MV-4-11 (cell line): ENCODE results near the gene ASB9.
"Not testable (repeated sequence)": the region's sequence is repeated elsewhere in the genome, so short reads cannot be mapped to it uniquely, and the experiment has no call there.

Experiments used
- DNase-seq: peaks from one replicate; lab custom pipeline; 2025; lab: John Stamatoyannopoulos, UW

The ASB9 gene

GRCh38 chrX:15241301-15241700 lies 28.6 kb downstream of the ASB9 start:
- DNase-seq = no peak

GRCh38 chrX:15240414-15240813 lies 29.5 kb downstream of the ASB9 start:
- no peak for DNase-seq

- no peak for DNase-seq
Observed at GRCh38 chrX:15236146-15236545, 33.7 kb downstream of the ASB9 start.

- no peak for DNase-seq
Observed at GRCh38 chrX:15235001-15235400, 34.9 kb downstream of the ASB9 start.

GRCh38 chrX:15233416-15234015 lies 36.4 kb downstream of the ASB9 start:
- DNase-seq = no peak

GRCh38 chrX:15224747-15225146 lies 45.1 kb downstream of the ASB9 start:
- no peak for DNase-seq

- no peak for DNase-seq
Observed at GRCh38 chrX:15221321-15221720, 48.6 kb downstream of the ASB9 start.

GRCh38 chrX:15217161-15217560 lies 52.7 kb downstream of the ASB9 start:
- DNase-seq = no peak

- no peak for DNase-seq
Observed at GRCh38 chrX:15216280-15216679, 53.6 kb downstream of the ASB9 start.

- no peak for DNase-seq
Observed at GRCh38 chrX:15215366-15215765, 54.5 kb downstream of the ASB9 start.

GRCh38 chrX:15214588-15214987 lies 55.3 kb downstream of the ASB9 start:
- no peak for DNase-seq

- DNase-seq = no peak
Observed at GRCh38 chrX:15209096-15209495, 60.8 kb downstream of the ASB9 start.

- no peak for DNase-seq
Observed at GRCh38 chrX:15207994-15208393, 61.9 kb downstream of the ASB9 start.

- DNase-seq = no peak
Observed at GRCh38 chrX:15207384-15207783, 62.5 kb downstream of the ASB9 start.

- no peak for DNase-seq
Observed at GRCh38 chrX:15206306-15206705, 63.6 kb downstream of the ASB9 start.

GRCh38 chrX:15204130-15204751 lies 65.6 kb downstream of the ASB9 start:
- DNase-seq = no peak

GRCh38 chrX:15203694-15204093 lies 66.2 kb downstream of the ASB9 start:
- DNase-seq = no peak

GRCh38 chrX:15202454-15203177 lies 67.3 kb downstream of the ASB9 start:
- DNase-seq = peak; percentile 2

GRCh38 chrX:15200871-15201270 lies 69.0 kb downstream of the ASB9 start:
- no peak for DNase-seq

GRCh38 chrX:15198608-15199202 lies 71.2 kb downstream of the ASB9 start:
- DNase-seq = not testable (repeated sequence)

- DNase-seq = no peak
Observed at GRCh38 chrX:15194146-15194545, 75.7 kb downstream of the ASB9 start.
